Prostate gland (tissue), 2 donors: ENCODE data around the gene ZNF91. TPM values are rescaled to one million over a fixed set of nuclear protein-coding genes. Genes with fewer than 3 reads are reported as not detected.

Source experiments
- DNase-seq: peaks from one replicate; pipeline ENCODE4 v3.0.0-alpha.2; 2019; ENCODE audit warnings: low spot score
- H3K27ac ChIP-seq, 2 donors: fragments of 200-600 bp; sonication (generic); 2 replicates each; pipeline ENCODE4 v1.5.1; 2017 to 2019
- H3K27me3 ChIP-seq: fragments of 200-600 bp; sonication (generic); replicated peaks from 2 replicates; pipeline ENCODE4 v1.5.1; 2019; ENCODE audit not compliant: insufficient read depth
- H3K36me3 ChIP-seq, 2 donors: fragments of 200-600 bp; sonication (generic); 1 replicate in 1 of 2; 2 replicates in 1 of 2; pipeline versions ENCODE4 v1.5.1 to v1.8.1; 2017 to 2019
- H3K4me1 ChIP-seq: fragments of 200-600 bp; sonication (generic); replicated peaks from 2 replicates; pipeline ENCODE4 v1.5.1; 2019
- H3K4me3 ChIP-seq, 2 donors: fragments of 200-600 bp; sonication (generic); 2 replicates each; pipeline ENCODE4 v1.5.1; 2017 to 2019
- H3K9me3 ChIP-seq: fragments of 200-600 bp; sonication (generic); 2 replicates; pipeline ENCODE4 v1.5.1; 2017
- CTCF ChIP-seq, 4 experiments: fragments of 200-600 bp in 2 of 4; fragments of 450-650 bp in 2 of 4; sonication (generic) in 2 of 4; IDR thresholded peaks; 1 replicate in 3 of 4; 2 replicates in 1 of 4; pipeline ENCODE4 v1.5.1; 2016 to 2019; ENCODE audit warnings: antibody characterized with exemption in 4 of 4, mild to moderate bottlenecking in 2 of 4, moderate library complexity in 2 of 4
- POLR2A ChIP-seq: fragments of 450-650 bp; IDR thresholded peaks from one replicate; pipeline ENCODE4 v1.6.1; 2016; ENCODE audit warnings: antibody characterized with exemption, mild to moderate bottlenecking
- POLR2AphosphoS5 ChIP-seq: sonication (generic); formaldehyde crosslinking; IDR thresholded peaks from one replicate; pipeline ENCODE4 v1.6.1; 2017; ENCODE audit warnings: antibody characterized with exemption
- WGBS: methylation state at CpG from one replicate; pipeline ENCODE4 v1.1.5; 2018; 5-methylcytosine and 5-hydroxymethylcytosine counted together
- intact Hi-C: fragments of 100-400 bp; cut with DNase I; formaldehyde crosslinking; loops from one replicate; pipeline ENCODE4 v1.14.2; 2022
- total RNA-seq, 2 donors: library from RNA; depleted of rRNA; stranded (reverse); fragments of >200 nt; gene quantifications; one replicate each; pipeline ENCODE4 v1.1.0, GENCODE V29; 2016

ZNF91 gene
- total RNA-seq, 2 donors from 2014 or later: 70.4 to 97.8 TPM

- no peaks in the 10 kb centered on the region for H3K36me3 ChIP-seq
- TF ChIP-seq POLR2AphosphoS5: peak; percentile 18
- TF ChIP-seq CTCF (IDR thresholded peaks at IDR 0.05): no peak
- peaks cover 4% of the 10 kb centered on the region for H3K4me1 ChIP-seq
- no peak for DNase-seq
- intact Hi-C loops: loop anchor here (10.0 kb wide), 1 partner anchor 644 kb away; no protein-coding TSS in a partner anchor
- no peaks in the 10 kb centered on the region for H3K27me3 ChIP-seq
- H3K27ac ChIP-seq: peak overlapping the region; percentile 41 to 47
- no peaks in the 10 kb centered on the region for H3K9me3 ChIP-seq
- H3K4me3 ChIP-seq: no peak overlapping the region
These were observed 4.0 kb downstream of the ZNF91 start for GRCh38 chr19:23391236-23391635.

GRCh38 chr19:23385404-23385803, 9.9 kb downstream of the ZNF91 start:
- TF ChIP-seq POLR2A (no peak), CTCF (IDR thresholded peaks at IDR 0.05) (no peak), POLR2AphosphoS5 (no peak)
- no peaks in the 10 kb centered on the region for H3K36me3 ChIP-seq
- H3K4me1 ChIP-seq: no peaks in the 10 kb centered on the region
- no peak for DNase-seq
- H3K27ac ChIP-seq: no peak overlapping the region
- no peaks in the 10 kb centered on the region for H3K27me3 ChIP-seq
- intact Hi-C loops: no loop called here
- 48% methylated on average over 4 of the region's 4 CpGs for WGBS
- H3K4me3 ChIP-seq: no peak overlapping the region
- no peaks in the 10 kb centered on the region for H3K9me3 ChIP-seq

- no peaks in the 10 kb centered on the region for H3K36me3 ChIP-seq
- H3K4me3 ChIP-seq: no peak overlapping the region
- DNase-seq: no peak
- H3K4me1 ChIP-seq: no peaks in the 10 kb centered on the region
- H3K9me3 ChIP-seq: no peaks in the 10 kb centered on the region
- WGBS: 94% methylated on average over 12 of the region's 12 CpGs
- TF ChIP-seq POLR2AphosphoS5 (no peak), CTCF (IDR thresholded peaks at IDR 0.05) (no peak), POLR2A (no peak)
- no peak overlapping the region for H3K27ac ChIP-seq
- intact Hi-C loops: no loop called here
- no peaks in the 10 kb centered on the region for H3K27me3 ChIP-seq
These were observed 10.4 kb downstream of the ZNF91 start for GRCh38 chr19:23384858-23385257.

GRCh38 chr19:23384166-23384565, 11.1 kb downstream of the ZNF91 start:
- DNase-seq: no peak
- H3K27me3 ChIP-seq: no peaks in the 10 kb centered on the region
- H3K36me3 ChIP-seq: no peaks in the 10 kb centered on the region
- TF ChIP-seq CTCF (IDR thresholded peaks at IDR 0.05) (no peak), POLR2AphosphoS5 (no peak), POLR2A (no peak)
- intact Hi-C loops: no loop called here
- H3K9me3 ChIP-seq: no peaks in the 10 kb centered on the region
- H3K4me1 ChIP-seq: no peaks in the 10 kb centered on the region
- WGBS: 98% methylated on average over 12 of the region's 12 CpGs
- H3K27ac ChIP-seq: no peak overlapping the region
- no peak overlapping the region for H3K4me3 ChIP-seq

- H3K27ac ChIP-seq: no peak overlapping the region
- H3K4me3 ChIP-seq: no peak overlapping the region
- no peaks in the 10 kb centered on the region for H3K4me1 ChIP-seq
- intact Hi-C loops: no loop called here
- no peak for DNase-seq
- TF ChIP-seq POLR2AphosphoS5 (no peak), CTCF (IDR thresholded peaks at IDR 0.05) (no peak), POLR2A (no peak)
- H3K36me3 ChIP-seq: no peaks in the 10 kb centered on the region
- H3K9me3 ChIP-seq: no peaks in the 10 kb centered on the region
- no peaks in the 10 kb centered on the region for H3K27me3 ChIP-seq
These were observed 12.3 kb downstream of the ZNF91 start for GRCh38 chr19:23382955-23383354.
